IMR-90 (cell line): Measurements from ENCODE around the gene RAF1. TPM values are rescaled to one million over a fixed set of nuclear protein-coding genes. Genes with fewer than 3 reads are reported as not detected.

Source experiments
- ATAC-seq: fragments of 200-7000 bp; cut with Tn5 transposase; 2 replicates; pipeline ENCODE4 v1.9.1; 2020; ENCODE audit warnings: low read depth, mild to moderate bottlenecking, moderate library complexity
- BruUV-seq: library from RNA; stranded (reverse); fragments of 400-500 nt; replicated peaks from 2 replicates; lab custom pipeline; 2021; lab: Mats Ljungman, UMichigan
- CTCF ChIA-PET: fragments of 300-600 bp; formaldehyde crosslinking; extraction: SDS; loops from one replicate; lab custom pipeline; 2021; ENCODE audit warnings: antibody characterized with exemption; lab: Yijun Ruan, JAX
- POLR2A ChIA-PET: fragments of 300-600 bp; sonication (Branson Sonifier 250); formaldehyde crosslinking; loops from one replicate; lab custom pipeline; 2022; ENCODE audit warnings: antibody characterized with exemption; ENCODE audit not compliant: unreplicated experiment; lab: Charles Lee
- DNase-seq: peaks from one replicate; pipeline ENCODE4 v3.0.0; 2013
- H2AFZ ChIP-seq: replicated peaks from 2 replicates; pipeline ENCODE3; 2013; ENCODE audit warnings: low read length, mild to moderate bottlenecking; ENCODE audit not compliant: poor library complexity
- H2AK5ac ChIP-seq: 2 replicates; pipeline ENCODE4 v1.6.1; 2013; ENCODE audit warnings: low read depth, low read length, inconsistent platforms
- H2AK9ac ChIP-seq: replicated peaks from 2 replicates; pipeline ENCODE3; 2013; ENCODE audit warnings: mild to moderate bottlenecking, low read depth, low read length, moderate library complexity; ENCODE audit not compliant: poor library complexity
- H2BK120ac ChIP-seq: 2 replicates; pipeline ENCODE4 v1.6.1; 2013; ENCODE audit warnings: low read depth, low read length, inconsistent platforms
- H2BK15ac ChIP-seq: 3 replicates; pipeline ENCODE4 v1.6.1; 2013; ENCODE audit warnings: low read depth, low read length, inconsistent platforms
- H2BK20ac ChIP-seq: 2 replicates; pipeline ENCODE4 v1.6.1; 2013; ENCODE audit warnings: low read depth, mild to moderate bottlenecking, inconsistent platforms, low read length, moderate library complexity
- H2BK5ac ChIP-seq: 2 replicates; pipeline ENCODE4 v1.6.1; 2013; ENCODE audit warnings: mild to moderate bottlenecking, low read depth, low read length, inconsistent platforms; ENCODE audit not compliant: poor library complexity, severe bottlenecking
- H3K14ac ChIP-seq: replicated peaks from 2 replicates; pipeline ENCODE4 v1.6.1; 2013; ENCODE audit warnings: low read depth, low read length, inconsistent platforms
- H3K18ac ChIP-seq: 2 replicates; pipeline ENCODE4 v1.6.1; 2013; ENCODE audit warnings: low read depth, low read length, control low read depth
- H3K23ac ChIP-seq: 2 replicates; pipeline ENCODE4 v1.6.1; 2013; ENCODE audit warnings: low read depth, low read length, inconsistent platforms
- H3K27ac ChIP-seq: 2 replicates; pipeline ENCODE4 v1.5.1; 2013; ENCODE audit warnings: mild to moderate bottlenecking, control low read depth, low read length; ENCODE audit not compliant: insufficient read depth
- H3K27me3 ChIP-seq: 2 replicates; pipeline ENCODE4 v1.6.1; 2013; ENCODE audit warnings: low read length; ENCODE audit not compliant: control insufficient read depth, insufficient read depth
- H3K36me3 ChIP-seq: 2 replicates; pipeline ENCODE4 v1.6.1; 2013; ENCODE audit warnings: low read length, mixed read lengths; ENCODE audit not compliant: control insufficient read depth, insufficient read depth
- H3K4ac ChIP-seq: 2 replicates; pipeline ENCODE4 v1.6.1; 2013; ENCODE audit warnings: low read depth, low read length, inconsistent platforms
- H3K4me1 ChIP-seq: 2 replicates; pipeline ENCODE4 v1.6.1; 2013; ENCODE audit warnings: low read length, mixed read lengths; ENCODE audit not compliant: control insufficient read depth, insufficient read depth
- H3K4me2 ChIP-seq: 2 replicates; pipeline ENCODE4 v1.6.1; 2013; ENCODE audit warnings: low read depth, mild to moderate bottlenecking, control low read depth, low read length, moderate library complexity
- H3K4me3 ChIP-seq: 2 replicates; pipeline ENCODE4 v1.5.1; 2013; ENCODE audit warnings: low read depth, mild to moderate bottlenecking, control low read depth, low read length, moderate library complexity; ENCODE audit not compliant: insufficient read depth
- H3K56ac ChIP-seq: 2 replicates; pipeline ENCODE4 v1.6.1; 2013; ENCODE audit warnings: low read length, inconsistent platforms; ENCODE audit not compliant: insufficient read depth; ENCODE audit errors: extremely low read depth
- H3K79me1 ChIP-seq, 2 experiments: 2 replicates each; pipeline ENCODE4 v1.6.1; 2013; ENCODE audit warnings: low read length in 2 of 2, inconsistent platforms in 1 of 2, low read depth in 1 of 2
- H3K9ac ChIP-seq: 2 replicates; pipeline ENCODE4 v1.6.1; 2013; ENCODE audit warnings: low read depth, low read length, control low read depth
- H3K9me1 ChIP-seq: 2 replicates; pipeline ENCODE4 v1.6.1; 2013; ENCODE audit warnings: low read length, inconsistent platforms; ENCODE audit not compliant: insufficient read depth
- H3K9me3 ChIP-seq: 2 replicates; pipeline ENCODE4 v1.6.1; 2013; ENCODE audit warnings: low read length; ENCODE audit not compliant: control insufficient read depth, insufficient read depth
- H4K20me1 ChIP-seq: 2 replicates; pipeline ENCODE4 v1.6.1; 2013; ENCODE audit warnings: low read length, inconsistent platforms; ENCODE audit not compliant: insufficient read depth
- H4K5ac ChIP-seq: 2 replicates; pipeline ENCODE4 v1.6.1; 2013; ENCODE audit warnings: mild to moderate bottlenecking, low read depth, low read length, control low read depth
- H4K8ac ChIP-seq, 2 experiments: 2 replicates each; pipeline ENCODE4 v1.6.1; 2013; ENCODE audit warnings: low read depth in 2 of 2, low read length in 2 of 2, control low read depth in 1 of 2, inconsistent platforms in 1 of 2
- H4K91ac ChIP-seq: 2 replicates; pipeline ENCODE4 v1.6.1; 2013; ENCODE audit warnings: low read depth, low read length, inconsistent platforms; ENCODE audit not compliant: insufficient read depth
- MXI1 ChIP-seq: IDR thresholded peaks from 2 replicates; pipeline ENCODE4 v1.6.1; 2012; ENCODE audit warnings: low read depth, mild to moderate bottlenecking, low read length, moderate library complexity, borderline replicate concordance
- RAD21 ChIP-seq: IDR thresholded peaks from 2 replicates; pipeline ENCODE4 v1.6.1; 2012; ENCODE audit warnings: low read length, improper control_type of control experiment
- RCOR1 ChIP-seq: IDR thresholded peaks from 2 replicates; pipeline ENCODE4 v1.6.1; 2012; ENCODE audit warnings: mild to moderate bottlenecking, low read length, improper control_type of control experiment; ENCODE audit not compliant: insufficient replicate concordance
- RFX5 ChIP-seq: IDR thresholded peaks from 2 replicates; pipeline ENCODE4 v1.8.0; 2012; ENCODE audit warnings: low read depth, mild to moderate bottlenecking, low read length, moderate library complexity
- WGBS, 2 experiments: methylation state at CpG; one replicate each; pipeline versions ENCODE4 v1.1.5 to v1.1.7; 2013; ENCODE audit warnings: missing lambda C conversion rate in 2 of 2; ENCODE audit not compliant: insufficient read length in 1 of 2; ENCODE audit errors: extremely low coverage in 2 of 2; 5-methylcytosine and 5-hydroxymethylcytosine counted together
- dilution Hi-C: fragments of 300-500 bp; cut with HindIII; formaldehyde crosslinking; loops from one replicate; pipeline ENCODE4 v1.14.3; 2018; ENCODE audit warnings: low sequenced_read_pairs; ENCODE audit not compliant: unreplicated experiment
- in situ Hi-C: fragments of 300-500 bp; cut with MboI; formaldehyde crosslinking; loops from 3 replicates; pipeline ENCODE4 v1.14.3; 2019; ENCODE audit warnings: low sequenced_read_pairs, inconsistent platforms, mixed read lengths
- intact Hi-C: fragments of 100-400 bp; cut with micrococcal nuclease; formaldehyde crosslinking; loops from 2 replicates; pipeline ENCODE4 v1.10.0; 2022
- polyA plus RNA-seq, 3 experiments: library from polyadenylated mRNA; depleted of rRNA; stranded (reverse); fragments of >200 nt; gene quantifications; 2 replicates each; pipeline ENCODE4 v1.2.3, GENCODE V29; 2012; ENCODE audit warnings: low replicate concordance in 1 of 3
- total RNA-seq: library from RNA; depleted of rRNA; stranded (reverse); fragments of >200 nt; gene quantifications from 2 replicates; pipeline ENCODE4 v1.2.3, GENCODE V29; 2012

Gene RAF1
- total and polyA plus RNA-seq, 2 of the 4 experiments (the other 2 are of a cell fraction) = 115 to 151 TPM

DNA sequence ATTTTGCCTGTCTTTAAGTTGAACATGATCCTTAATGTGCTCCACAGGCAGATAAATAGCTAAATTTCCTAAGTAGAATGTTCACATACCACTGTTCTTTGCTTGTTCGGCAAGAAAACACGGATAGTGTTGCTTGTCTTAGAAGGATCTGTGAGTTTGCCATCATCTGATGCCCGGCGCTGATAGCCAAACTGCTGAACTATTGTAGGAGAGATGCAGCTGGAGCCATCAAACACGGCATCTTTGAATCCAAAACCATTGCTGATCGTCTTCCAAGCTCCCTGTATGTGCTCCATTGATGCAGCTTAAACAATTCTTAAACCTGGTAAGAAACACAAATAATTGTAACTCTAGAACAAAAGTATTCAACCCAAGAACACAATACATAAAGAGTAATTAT lies 45.5 kb downstream of the RAF1 start:
- no peaks in the 10 kb centered on the region for H3K27me3 ChIP-seq
- H3K4me2 ChIP-seq = no peak overlapping the region
- no peaks in the 10 kb centered on the region for H3K9me3 ChIP-seq
- ChIA-PET POLR2A (no interaction called here), CTCF (interaction anchor here (0.6 kb wide), 2 partner anchors 13 to 32 kb away, joined by 4 to 9 read pairs; no protein-coding TSS in a partner anchor)
- intact Hi-C loops (no loop called here), dilution Hi-C loops (no loop called here), in situ Hi-C loops (no loop called here)
- no peak overlapping the region for H4K5ac ChIP-seq
- no TSS peak for BruUV-seq
- H4K20me1 ChIP-seq = peaks cover 48% of the 10 kb centered on the region
- DNase-seq (no peak), ATAC-seq (no peak)
- H3K14ac ChIP-seq = no peak overlapping the region
- H4K8ac ChIP-seq = no peak overlapping the region
- H3K4me3 ChIP-seq = no peak overlapping the region
- H2BK120ac ChIP-seq = no peak overlapping the region
- no peak overlapping the region for H2BK15ac ChIP-seq
- H2AFZ ChIP-seq = no peak overlapping the region
- H3K56ac ChIP-seq = no peak overlapping the region
- peaks cover 7% of the 10 kb centered on the region for H3K4me1 ChIP-seq
- TF ChIP-seq RAD21 (no peak), RFX5 (no peak), RCOR1 (no peak), MXI1 (no peak)
- no peak overlapping the region for H3K9ac ChIP-seq
- no peak overlapping the region for H3K18ac ChIP-seq
- H3K9me1 ChIP-seq = peaks cover 12% of the 10 kb centered on the region
- H2BK20ac ChIP-seq = no peak overlapping the region
- H3K4ac ChIP-seq = no peak overlapping the region
- peaks cover 17% of the 10 kb centered on the region for H3K36me3 ChIP-seq
- 100% methylated on average over 2 of the region's 6 CpGs; no CpG with 5 or more reads in 1 of the 2 experiments for WGBS, 2 experiments
- H3K23ac ChIP-seq = no peak overlapping the region
- H4K91ac ChIP-seq = no peak overlapping the region
- H3K27ac ChIP-seq = no peak overlapping the region
- no peak overlapping the region for H2BK5ac ChIP-seq
- H3K79me1 ChIP-seq = peaks cover 33 to 77% of the 10 kb centered on the region in 2 experiments
- no peak overlapping the region for H2AK5ac ChIP-seq
- no peak overlapping the region for H2AK9ac ChIP-seq
